OCI-LY7 (cell line): ENCODE data around the gene MIEF1. TPM values are rescaled to one million over a fixed set of nuclear protein-coding genes. Genes with fewer than 3 reads are reported as not detected.

ENCODE experiments used
- BruUV-seq: library from RNA; stranded (reverse); fragments of 400-500 nt; replicated peaks from 2 replicates; lab custom pipeline; 2021; lab: Mats Ljungman, UMichigan
- CTCF ChIA-PET: fragments of 300-600 bp; sonication (Branson Sonifier 250); formaldehyde crosslinking; loops from one replicate; lab custom pipeline; 2022; ENCODE audit warnings: antibody characterized with exemption; ENCODE audit not compliant: unreplicated experiment; lab: Charles Lee
- POLR2A ChIA-PET: fragments of 300-600 bp; sonication (Branson Sonifier 250); formaldehyde crosslinking; loops from one replicate; lab custom pipeline; 2022; ENCODE audit warnings: antibody characterized with exemption; lab: Charles Lee
- DNase-seq: peaks from one replicate; pipeline ENCODE4 v3.0.0-alpha.2; 2015; ENCODE audit warnings: low spot score
- H2AFZ ChIP-seq: fragments of 200-600 bp; sonication (generic), shearing (Covaris generic); 2 replicates; pipeline ENCODE4 v1.6.1; 2014; ENCODE audit warnings: mild to moderate bottlenecking, antibody characterized with exemption, low read length, moderate library complexity
- H3K27ac ChIP-seq: fragments of 200-600 bp; sonication (generic); 2 replicates; pipeline ENCODE4 v1.5.1; 2014; ENCODE audit warnings: mixed run types, low read depth, mild to moderate bottlenecking, moderate library complexity, low read length, inconsistent platforms; ENCODE audit not compliant: poor library complexity, severe bottlenecking
- H3K36me3 ChIP-seq: fragments of 200-600 bp; sonication (generic); 2 replicates; pipeline ENCODE4 v1.6.1; 2014; ENCODE audit warnings: mild to moderate bottlenecking, antibody characterized with exemption, low read length, moderate library complexity, mixed read lengths; ENCODE audit not compliant: insufficient read depth
- H3K4me1 ChIP-seq: fragments of 200-600 bp; sonication (generic); 2 replicates; pipeline ENCODE4 v1.5.1; 2014; ENCODE audit warnings: mild to moderate bottlenecking, low read length; ENCODE audit not compliant: insufficient read depth, poor library complexity, severe bottlenecking
- H3K4me2 ChIP-seq: fragments of 200-600 bp; sonication (generic); 2 replicates; pipeline ENCODE4 v1.6.1; 2014; ENCODE audit warnings: mild to moderate bottlenecking, low read length
- H3K4me3 ChIP-seq: fragments of 200-600 bp; sonication (generic); 2 replicates; pipeline ENCODE4 v1.5.1; 2014; ENCODE audit warnings: mild to moderate bottlenecking, low read depth, low read length; ENCODE audit not compliant: poor library complexity, severe bottlenecking
- H3K79me2 ChIP-seq: fragments of 200-600 bp; sonication (generic); 2 replicates; pipeline ENCODE4 v1.6.1; 2016; ENCODE audit warnings: low read depth, mild to moderate bottlenecking, low read length, moderate library complexity, mixed read lengths; ENCODE audit not compliant: insufficient read depth
- H3K9me2 ChIP-seq: fragments of 200-600 bp; sonication (generic); 2 replicates; pipeline ENCODE4 v1.6.1; 2016; ENCODE audit warnings: mild to moderate bottlenecking, low read length, mixed read lengths; ENCODE audit not compliant: insufficient read depth
- H3K9me3 ChIP-seq: fragments of 200-600 bp; sonication (generic); 2 replicates; pipeline ENCODE4 v1.6.1; 2014; ENCODE audit warnings: mild to moderate bottlenecking, mixed run types, low read length, mixed read lengths
- H4K20me1 ChIP-seq: fragments of 200-600 bp; sonication (generic); 2 replicates; pipeline ENCODE4 v1.6.1; 2014; ENCODE audit warnings: mild to moderate bottlenecking, antibody characterized with exemption, low read length, moderate library complexity, mixed read lengths; ENCODE audit not compliant: insufficient read depth
- EZH2phosphoT487 ChIP-seq: fragments of 200-600 bp; sonication (generic); IDR thresholded peaks from 2 replicates; pipeline ENCODE4 v1.6.1; 2018; ENCODE audit warnings: low read depth, borderline replicate concordance, mild to moderate bottlenecking, mixed run types, antibody characterized with exemption, low read length, moderate library complexity, mixed read lengths
- intact Hi-C: fragments of 100-400 bp; cut with micrococcal nuclease; formaldehyde crosslinking; loops from one replicate; pipeline ENCODE4 v1.10.0; 2022; ENCODE audit not compliant: unreplicated experiment
- total RNA-seq, 2 experiments: library from RNA; depleted of rRNA in 1 of 2; stranded (reverse); fragments of >200 nt in 1 of 2; shearing (Covaris generic) in 1 of 2; gene quantifications; 2 replicates each; pipeline ENCODE4 v1.2.3, GENCODE V29; 2014 to 2022
- TF ChIP-seq, protein P1 (sequence below): fragments of 200-600 bp; sonication (generic); conservative IDR thresholded peaks from 2 replicates; pipeline ENCODE4 v1.5.1; 2014; ENCODE audit warnings: mild to moderate bottlenecking, antibody characterized with exemption, low read length, moderate library complexity, mixed read lengths

Gene MIEF1
- total RNA-seq, 2 experiments from 2014 or later, result 32.5 to 55.0 TPM

DNA sequence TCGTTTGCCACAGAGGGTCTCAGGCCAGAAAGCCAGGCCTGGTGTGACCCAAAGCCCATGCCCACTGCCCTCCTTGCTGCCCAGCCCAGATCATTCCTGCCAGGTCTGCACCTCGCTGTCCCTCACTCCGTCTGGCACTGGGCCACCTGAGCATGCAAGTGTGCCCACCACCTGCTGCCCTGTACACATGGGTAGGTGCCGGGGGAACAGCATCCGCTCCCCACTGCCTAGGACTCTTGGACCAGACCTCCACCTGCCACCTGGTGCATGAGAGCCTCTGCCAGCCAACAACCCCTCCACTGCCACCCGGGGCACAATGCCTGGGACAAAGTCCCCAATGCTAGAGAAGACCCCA lies 32.8 kb upstream of the MIEF1 start:
- Histone ChIP-seq H3K4me1 (peaks cover 100% of the 10 kb centered on the region), H3K79me2 (peaks cover 45% of the 10 kb centered on the region; the same call in 1 of the 2 replicates), H3K36me3 (peaks cover 31% of the 10 kb centered on the region; the same call in 1 of the 2 replicates), H3K9me2 (no peaks in the 10 kb centered on the region), H3K4me2 (peak overlapping the region; percentile 76), H4K20me1 (peaks cover 6% of the 10 kb centered on the region; the same call in 1 of the 2 replicates), H3K27ac (peak overlapping the region; percentile 66), H2AFZ (no peak overlapping the region), H3K4me3 (no peak overlapping the region), H3K9me3 (no peaks in the 10 kb centered on the region)
- DNase-seq, result no peak
- no TSS peak for BruUV-seq
- ChIA-PET POLR2A (no interaction called here), CTCF (interaction anchor here (1.4 kb wide), 1 partner anchor 70 kb away, joined by 5 read pairs; the partner anchor contains the start of gene TAB1)
- TF ChIP-seq, protein P1, sequence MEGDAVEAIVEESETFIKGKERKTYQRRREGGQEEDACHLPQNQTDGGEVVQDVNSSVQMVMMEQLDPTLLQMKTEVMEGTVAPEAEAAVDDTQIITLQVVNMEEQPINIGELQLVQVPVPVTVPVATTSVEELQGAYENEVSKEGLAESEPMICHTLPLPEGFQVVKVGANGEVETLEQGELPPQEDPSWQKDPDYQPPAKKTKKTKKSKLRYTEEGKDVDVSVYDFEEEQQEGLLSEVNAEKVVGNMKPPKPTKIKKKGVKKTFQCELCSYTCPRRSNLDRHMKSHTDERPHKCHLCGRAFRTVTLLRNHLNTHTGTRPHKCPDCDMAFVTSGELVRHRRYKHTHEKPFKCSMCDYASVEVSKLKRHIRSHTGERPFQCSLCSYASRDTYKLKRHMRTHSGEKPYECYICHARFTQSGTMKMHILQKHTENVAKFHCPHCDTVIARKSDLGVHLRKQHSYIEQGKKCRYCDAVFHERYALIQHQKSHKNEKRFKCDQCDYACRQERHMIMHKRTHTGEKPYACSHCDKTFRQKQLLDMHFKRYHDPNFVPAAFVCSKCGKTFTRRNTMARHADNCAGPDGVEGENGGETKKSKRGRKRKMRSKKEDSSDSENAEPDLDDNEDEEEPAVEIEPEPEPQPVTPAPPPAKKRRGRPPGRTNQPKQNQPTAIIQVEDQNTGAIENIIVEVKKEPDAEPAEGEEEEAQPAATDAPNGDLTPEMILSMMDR, result no peak
- no peak for TF ChIP-seq EZH2phosphoT487
- intact Hi-C loops, result no loop called here

DNA sequence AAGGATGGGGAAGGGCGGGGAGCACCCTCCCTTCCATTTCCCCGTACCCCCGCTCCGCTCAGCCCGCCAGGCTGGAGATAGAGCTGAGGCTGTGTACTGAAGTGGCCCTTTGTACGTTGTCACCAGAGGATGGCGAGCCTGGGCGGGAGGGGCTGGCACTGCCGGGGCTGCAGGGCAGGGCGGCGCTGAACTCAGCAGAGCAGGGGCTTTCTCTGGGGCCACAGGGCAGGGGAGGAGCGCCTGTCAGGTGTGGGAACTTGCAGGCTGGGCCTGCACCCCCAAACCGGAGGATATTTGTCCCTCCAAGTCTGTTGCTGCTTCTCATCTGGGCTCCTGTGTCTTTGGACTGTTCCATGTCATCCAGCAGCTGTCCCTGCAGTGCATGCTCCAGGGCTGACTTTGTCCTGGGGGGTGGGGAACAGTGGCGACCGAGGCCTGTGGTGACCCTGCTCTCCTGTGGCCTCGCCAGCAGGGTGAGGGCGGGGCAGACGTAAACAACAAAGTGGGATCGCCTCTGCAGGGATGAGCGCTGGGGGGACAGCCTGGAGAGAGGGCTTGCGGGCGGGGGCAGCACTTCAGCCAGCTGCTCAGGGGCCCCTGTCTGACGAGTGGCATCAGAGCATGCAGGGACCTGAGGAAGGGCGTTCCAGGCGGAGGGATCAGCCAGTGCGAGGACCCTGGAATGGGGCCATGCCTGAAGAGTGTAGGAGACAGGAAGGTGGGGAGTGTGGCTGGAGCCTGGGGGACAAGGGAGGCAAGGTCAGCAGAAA lies 32.2 kb upstream of the MIEF1 start:
- no peak for DNase-seq
- Histone ChIP-seq H4K20me1 (peaks cover 6% of the 10 kb centered on the region; the same call in 1 of the 2 replicates), H3K4me1 (peaks cover 99% of the 10 kb centered on the region), H3K79me2 (peaks cover 45% of the 10 kb centered on the region; the same call in 1 of the 2 replicates), H3K4me3 (no peak overlapping the region), H3K9me2 (no peaks in the 10 kb centered on the region), H3K4me2 (peak overlapping the region; percentile 76), H3K27ac (peak overlapping the region; percentile 66), H2AFZ (no peak overlapping the region), H3K9me3 (no peaks in the 10 kb centered on the region), H3K36me3 (peaks cover 31% of the 10 kb centered on the region; the same call in 1 of the 2 replicates)
- BruUV-seq, result no TSS peak
- TF ChIP-seq, protein P1, result no peak
- TF ChIP-seq EZH2phosphoT487, result no peak
- CTCF ChIA-PET, result no interaction called here
- intact Hi-C loops, result loop anchor here (5.0 kb wide), 1 partner anchor 73 kb away; the partner anchor contains the start of gene TAB1
- POLR2A ChIA-PET, result interaction anchor here (1.7 kb wide), 1 partner anchor 23 kb away, joined by 5 read pairs; no protein-coding TSS in a partner anchor
